ENCODE measurements around the gene REM2. TPM values are rescaled to one million over a fixed set of nuclear protein-coding genes. Genes with fewer than 3 reads are reported as not detected.

Gene REM2
- polyA plus RNA-seq, 1 donor (not counting 4 experiments of a cell fraction or from before 2014, with no cell fraction given): 0.05 TPM

- Histone ChIP-seq H3K4me2 (ENCODE audit: control insufficient read depth, extremely low read depth, insufficient read depth, low read depth, low read length) (no peak overlapping the region), H3K4me1 (ENCODE audit: control insufficient read depth, extremely low read depth, insufficient read depth, low read length) (no peaks in the 10 kb centered on the region), H4K20me1 (ENCODE audit: control insufficient read depth, extremely low read depth, insufficient read depth, low read length) (no peaks in the 10 kb centered on the region), H3K79me2 (ENCODE audit: control insufficient read depth, insufficient read depth, low read length) (no peaks in the 10 kb centered on the region), H3K9ac (ENCODE audit: control insufficient read depth, extremely low read depth, insufficient read depth, low read length) (no peak overlapping the region), H2AFZ (ENCODE audit: control insufficient read depth, low read length) (no peak overlapping the region), H3K36me3 (ENCODE audit: control insufficient read depth in 2 of 2, extremely low read depth in 1 of 2, insufficient read depth in 2 of 2, low read length in 2 of 2) (no peaks in the 10 kb centered on the region), H3K27me3 (ENCODE audit: control insufficient read depth, extremely low read depth, insufficient read depth, low read length) (no peaks in the 10 kb centered on the region), H3K9me3 (ENCODE audit: control insufficient read depth, low read depth, low read length) (peaks cover 2% of the 10 kb centered on the region), H3K27ac (ENCODE audit: control insufficient read depth, insufficient read depth, low read length) (no peak overlapping the region), H3K9me1 (ENCODE audit: control insufficient read depth, extremely low read depth, insufficient read depth, low read length) (no peaks in the 10 kb centered on the region), H3K4me3 (ENCODE audit: control insufficient read depth in 2 of 3, extremely low read depth in 1 of 3, insufficient read depth in 2 of 3, low read depth in 1 of 3, low read length in 3 of 3) (no peak overlapping the region)
- TF ChIP-seq CTCF (optimal IDR thresholded peaks at IDR 0.05 in 1 of 3, IDR thresholded peaks at IDR 0.05 in 1 of 3, conservative IDR thresholded peaks at IDR 0.05 in 1 of 3; ENCODE audit: extremely low read depth in 1 of 3, insufficient read depth in 2 of 3, low read length in 3 of 3) (no peak), EZH2 (IDR thresholded peaks at IDR 0.05; ENCODE audit: low read length) (no peak)
- dilution Hi-C loops (cut with MboI; ENCODE audit: extremely low pct_ligation_motif_present, low sequenced_read_pairs): no loop called here
- FAIRE-seq: no peak
- no peak for DNase-seq (ENCODE audit: low read depth, low spot score)
Observed at GRCh38 chr14:22861651-22862050, 21.4 kb upstream of the REM2 start.

GRCh38 chr14:22864979-22865378 lies 18.0 kb upstream of the REM2 start:
- H3K36me3 ChIP-seq (ENCODE audit: control insufficient read depth in 2 of 2, extremely low read depth in 1 of 2, insufficient read depth in 2 of 2, low read length in 2 of 2): no peaks in the 10 kb centered on the region
- no peak overlapping the region for H3K4me2 ChIP-seq (ENCODE audit: control insufficient read depth, extremely low read depth, insufficient read depth, low read depth, low read length)
- no peak for DNase-seq (ENCODE audit: low read depth, low spot score)
- peaks cover 2% of the 10 kb centered on the region for H3K9me3 ChIP-seq (ENCODE audit: control insufficient read depth, low read depth, low read length)
- dilution Hi-C loops (cut with MboI; ENCODE audit: extremely low pct_ligation_motif_present, low sequenced_read_pairs): no loop called here
- no peaks in the 10 kb centered on the region for H4K20me1 ChIP-seq (ENCODE audit: control insufficient read depth, extremely low read depth, insufficient read depth, low read length)
- H3K27ac ChIP-seq (ENCODE audit: control insufficient read depth, insufficient read depth, low read length): no peak overlapping the region
- H3K27me3 ChIP-seq (ENCODE audit: control insufficient read depth, extremely low read depth, insufficient read depth, low read length): no peaks in the 10 kb centered on the region
- no peaks in the 10 kb centered on the region for H3K79me2 ChIP-seq (ENCODE audit: control insufficient read depth, insufficient read depth, low read length)
- H3K4me3 ChIP-seq (ENCODE audit: control insufficient read depth in 2 of 3, extremely low read depth in 1 of 3, insufficient read depth in 2 of 3, low read depth in 1 of 3, low read length in 3 of 3): no peak overlapping the region
- no peaks in the 10 kb centered on the region for H3K4me1 ChIP-seq (ENCODE audit: control insufficient read depth, extremely low read depth, insufficient read depth, low read length)
- H3K9ac ChIP-seq (ENCODE audit: control insufficient read depth, extremely low read depth, insufficient read depth, low read length): no peak overlapping the region
- TF ChIP-seq CTCF (optimal IDR thresholded peaks at IDR 0.05 in 1 of 3, IDR thresholded peaks at IDR 0.05 in 1 of 3, conservative IDR thresholded peaks at IDR 0.05 in 1 of 3; ENCODE audit: extremely low read depth in 1 of 3, insufficient read depth in 2 of 3, low read length in 3 of 3): no peak
- TF ChIP-seq EZH2 (IDR thresholded peaks at IDR 0.05; ENCODE audit: low read length): no peak
- FAIRE-seq: no peak
- H2AFZ ChIP-seq (ENCODE audit: control insufficient read depth, low read length): no peak overlapping the region
- H3K9me1 ChIP-seq (ENCODE audit: control insufficient read depth, extremely low read depth, insufficient read depth, low read length): no peaks in the 10 kb centered on the region
